HG03139 (cell line): Measurements from ENCODE around the gene HOMEZ.
"Not testable (repeated sequence)": the region's sequence is repeated elsewhere in the genome, so short reads cannot be mapped to it uniquely, and the experiment has no call there.

ENCODE experiments used
- ATAC-seq: cut with Tn5 transposase; IDR thresholded peaks from one replicate; pipeline ENCODE4 v1.9.1; 2021; ENCODE audit not compliant: unreplicated experiment

Gene HOMEZ, protein sequence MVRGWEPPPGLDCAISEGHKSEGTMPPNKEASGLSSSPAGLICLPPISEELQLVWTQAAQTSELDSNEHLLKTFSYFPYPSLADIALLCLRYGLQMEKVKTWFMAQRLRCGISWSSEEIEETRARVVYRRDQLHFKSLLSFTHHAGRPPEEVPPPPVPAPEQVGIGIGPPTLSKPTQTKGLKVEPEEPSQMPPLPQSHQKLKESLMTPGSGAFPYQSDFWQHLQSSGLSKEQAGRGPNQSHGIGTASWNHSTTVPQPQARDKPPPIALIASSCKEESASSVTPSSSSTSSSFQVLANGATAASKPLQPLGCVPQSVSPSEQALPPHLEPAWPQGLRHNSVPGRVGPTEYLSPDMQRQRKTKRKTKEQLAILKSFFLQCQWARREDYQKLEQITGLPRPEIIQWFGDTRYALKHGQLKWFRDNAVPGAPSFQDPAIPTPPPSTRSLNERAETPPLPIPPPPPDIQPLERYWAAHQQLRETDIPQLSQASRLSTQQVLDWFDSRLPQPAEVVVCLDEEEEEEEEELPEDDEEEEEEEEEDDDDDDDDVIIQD

GRCh38 chr14:23286020-23286901 is at the start of gene HOMEZ:
HOMEZ (minus strand) TSS chr14:23286132; CDS start chr14:23285952, 180 bp downstream.
- peak; percentile 97 for ATAC-seq

GRCh38 chr14:23335623-23336022 is 49.7 kb upstream of the HOMEZ start:
- no peak for ATAC-seq

DNA sequence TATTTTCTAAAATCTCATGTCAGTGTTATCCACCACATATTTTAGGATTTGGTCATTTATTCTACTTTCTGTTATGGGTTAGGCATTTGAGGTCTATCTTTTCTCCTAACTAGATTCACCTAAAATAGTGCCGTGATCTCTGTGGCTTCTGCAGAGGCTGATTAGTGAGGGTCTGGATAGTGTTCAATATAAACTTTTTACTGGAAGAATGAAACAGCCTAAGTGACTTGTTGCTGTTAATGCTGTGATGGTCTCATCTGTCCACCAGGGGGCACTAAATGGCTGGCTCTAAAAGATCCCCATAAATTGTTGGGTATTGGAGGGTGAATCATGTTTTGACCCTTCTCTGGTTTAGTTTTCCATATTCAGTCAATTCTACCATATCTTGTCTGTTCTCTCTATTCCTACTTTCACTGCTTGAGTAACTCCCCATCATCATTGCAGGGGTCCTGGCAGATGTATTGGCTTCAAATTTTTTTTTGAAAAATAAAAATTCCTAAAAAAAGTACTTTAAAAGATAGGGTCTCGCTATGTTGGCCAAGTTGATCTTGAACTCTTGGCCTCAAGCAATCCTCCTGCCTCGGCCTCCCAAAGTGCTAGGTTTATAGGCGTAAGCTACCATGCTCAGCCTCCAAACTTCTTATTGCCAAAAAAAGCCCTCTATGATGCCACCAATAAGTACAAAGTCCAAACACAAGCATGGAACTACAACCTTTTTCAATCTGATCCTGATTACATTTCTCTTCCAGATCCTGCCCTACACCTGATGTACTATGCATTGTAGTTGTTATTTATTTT is 42.2 kb upstream of the HOMEZ start:
- no peak for ATAC-seq

GRCh38 chr14:23326491-23327332 is 40.8 kb upstream of the HOMEZ start:
- no peak for ATAC-seq

GRCh38 chr14:23325746-23326145 is 39.8 kb upstream of the HOMEZ start:
- not testable (repeated sequence) for ATAC-seq

DNA sequence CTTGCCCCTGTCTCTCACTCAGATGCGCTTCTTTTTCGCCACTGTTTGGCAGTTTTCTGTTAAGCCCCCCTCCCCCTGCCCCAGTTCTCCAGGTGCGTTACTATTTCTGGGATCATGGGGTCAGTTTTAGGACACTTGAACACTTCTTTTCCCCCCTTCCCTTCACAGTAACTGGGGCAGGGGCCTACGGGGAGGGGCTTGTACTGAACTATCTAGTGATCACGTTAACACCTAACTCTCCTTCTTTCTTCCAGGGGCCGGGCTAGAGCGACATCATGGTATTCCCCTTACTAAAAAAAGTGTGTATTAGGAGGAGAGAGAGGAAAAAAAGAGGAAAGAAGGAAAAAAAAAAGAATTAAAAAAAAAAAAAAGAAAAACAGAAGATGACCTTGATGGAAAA is 39.1 kb upstream of the HOMEZ start:
- ATAC-seq: no peak

DNA sequence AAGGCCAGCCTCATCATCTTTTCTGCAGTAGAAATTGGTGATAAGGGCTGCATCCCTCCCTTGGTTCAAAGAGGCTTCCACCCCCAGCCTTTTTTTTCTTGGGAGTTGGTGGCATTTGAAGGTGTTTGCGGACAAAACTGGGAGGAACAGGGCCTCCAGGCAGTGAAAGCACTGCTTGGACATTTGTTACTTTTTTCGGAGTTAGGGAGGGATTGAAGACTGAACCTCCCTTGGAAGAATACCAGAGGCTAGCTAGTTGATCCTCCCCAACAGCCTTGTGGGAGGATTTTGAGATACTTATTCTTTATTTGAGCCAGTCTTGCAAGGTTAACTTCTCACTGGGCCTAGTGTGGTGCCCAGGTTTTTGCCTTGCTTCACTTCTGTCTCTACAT is 38.5 kb upstream of the HOMEZ start:
- no peak for ATAC-seq

DNA sequence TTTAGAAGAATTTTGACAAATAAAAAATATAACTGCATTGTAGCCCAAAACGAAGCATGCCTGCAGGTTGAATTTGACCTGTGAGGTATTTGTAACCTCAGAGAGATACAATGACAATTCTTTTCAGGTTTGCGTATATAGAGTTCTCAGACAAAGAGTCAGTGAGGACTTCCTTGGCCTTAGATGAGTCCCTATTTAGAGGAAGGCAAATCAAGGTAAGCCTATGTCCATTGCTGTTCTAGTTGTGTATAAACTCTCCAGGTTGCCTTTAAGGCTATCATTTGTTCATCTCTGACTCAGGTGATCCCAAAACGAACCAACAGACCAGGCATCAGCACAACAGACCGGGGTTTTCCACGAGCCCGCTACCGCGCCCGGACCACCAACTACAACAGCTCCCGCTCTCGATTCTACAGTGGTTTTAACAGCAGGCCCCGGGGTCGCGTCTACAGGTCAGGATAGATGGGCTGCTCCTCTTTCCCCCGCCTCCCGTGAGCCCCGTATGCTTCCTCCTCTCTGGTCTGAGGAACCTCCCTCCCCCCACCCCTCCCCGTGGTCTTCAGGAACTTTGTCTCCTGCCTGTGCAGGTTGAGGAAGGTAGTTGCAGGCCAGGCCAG is 38.0 kb upstream of the HOMEZ start:
- no peak for ATAC-seq

DNA sequence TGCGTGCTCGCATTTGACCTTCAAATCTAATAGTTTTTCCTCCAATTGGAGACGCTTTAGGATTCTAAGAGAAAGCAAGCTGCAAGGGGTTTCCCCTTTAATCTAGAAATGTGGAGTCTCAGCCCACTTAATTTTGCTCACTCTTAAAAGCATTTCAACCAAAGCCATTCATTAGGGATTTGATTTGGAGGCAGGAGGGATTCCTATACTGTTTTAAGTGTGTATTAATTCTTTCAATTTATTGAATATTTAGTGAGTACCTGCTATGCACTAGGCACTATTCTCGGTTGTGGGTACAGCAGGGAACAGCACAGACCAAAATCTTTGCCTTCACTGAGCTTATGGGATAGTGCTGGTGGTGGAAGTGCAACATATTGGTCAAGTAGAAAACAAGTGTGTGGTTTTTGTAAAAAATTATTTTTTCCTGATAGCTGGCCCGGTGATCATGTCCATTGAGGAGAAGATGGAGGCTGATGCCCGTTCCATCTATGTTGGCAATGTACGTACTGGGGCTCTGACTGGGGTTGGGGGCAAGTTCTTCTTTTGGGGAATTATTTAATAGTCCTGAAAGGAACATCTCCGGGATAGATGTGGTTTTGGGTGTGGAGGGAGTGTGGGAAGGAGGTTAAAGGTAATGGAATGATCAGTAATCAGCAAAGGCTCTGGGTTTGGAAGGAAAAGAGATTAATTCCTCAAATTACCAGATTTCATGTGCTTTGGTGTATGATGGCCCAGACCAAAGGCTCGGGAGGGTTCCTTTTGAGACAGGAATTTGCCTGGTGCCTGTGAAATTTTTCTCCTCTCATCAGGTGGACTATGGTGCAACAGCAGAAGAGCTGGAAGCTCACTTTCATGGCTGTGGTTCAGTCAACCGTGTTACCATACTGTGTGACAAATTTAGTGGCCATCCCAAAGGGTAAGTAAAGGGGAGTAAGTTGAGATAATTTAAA is 36.9 kb upstream of the HOMEZ start:
- ATAC-seq: no peak

DNA sequence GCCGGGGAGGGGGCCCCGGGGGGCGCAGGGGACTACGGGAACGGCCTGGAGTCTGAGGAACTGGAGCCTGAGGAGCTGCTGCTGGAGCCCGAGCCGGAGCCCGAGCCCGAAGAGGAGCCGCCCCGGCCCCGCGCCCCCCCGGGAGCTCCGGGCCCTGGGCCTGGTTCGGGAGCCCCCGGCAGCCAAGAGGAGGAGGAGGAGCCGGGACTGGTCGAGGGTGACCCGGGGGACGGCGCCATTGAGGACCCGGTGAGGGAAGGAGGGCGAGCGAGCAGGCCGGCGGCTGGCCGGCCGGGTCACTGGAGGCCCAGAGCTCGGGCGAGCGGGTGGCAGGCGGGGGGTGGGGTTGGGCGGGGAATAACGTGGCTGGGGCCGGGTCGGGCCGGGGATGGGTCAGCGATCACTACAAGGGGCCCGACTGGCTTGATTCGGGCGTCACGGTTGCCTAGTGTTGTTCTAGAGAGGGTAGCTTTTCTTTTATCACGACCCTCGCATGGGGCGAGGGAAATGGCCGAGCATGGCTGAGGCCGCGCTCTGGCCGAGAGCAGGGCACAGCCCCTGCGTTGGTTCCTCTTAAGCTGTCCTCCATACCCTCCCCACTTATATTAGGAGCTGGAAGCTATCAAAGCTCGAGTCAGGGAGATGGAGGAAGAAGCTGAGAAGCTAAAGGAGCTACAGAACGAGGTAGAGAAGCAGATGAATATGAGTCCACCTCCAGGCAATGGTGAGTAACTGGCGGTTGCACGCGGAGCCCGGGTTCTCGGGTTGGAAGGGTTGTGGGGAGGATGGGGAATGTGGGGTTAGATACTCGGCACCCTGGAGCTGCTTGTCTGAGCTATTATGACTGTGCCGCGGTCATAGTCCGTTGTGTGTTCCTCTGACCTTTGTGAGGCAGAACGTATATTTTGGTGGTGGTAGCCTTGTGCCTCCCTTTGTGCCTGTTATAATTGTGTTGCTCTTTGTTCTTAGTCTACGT is 35.9 kb upstream of the HOMEZ start:
- no peak for ATAC-seq

DNA sequence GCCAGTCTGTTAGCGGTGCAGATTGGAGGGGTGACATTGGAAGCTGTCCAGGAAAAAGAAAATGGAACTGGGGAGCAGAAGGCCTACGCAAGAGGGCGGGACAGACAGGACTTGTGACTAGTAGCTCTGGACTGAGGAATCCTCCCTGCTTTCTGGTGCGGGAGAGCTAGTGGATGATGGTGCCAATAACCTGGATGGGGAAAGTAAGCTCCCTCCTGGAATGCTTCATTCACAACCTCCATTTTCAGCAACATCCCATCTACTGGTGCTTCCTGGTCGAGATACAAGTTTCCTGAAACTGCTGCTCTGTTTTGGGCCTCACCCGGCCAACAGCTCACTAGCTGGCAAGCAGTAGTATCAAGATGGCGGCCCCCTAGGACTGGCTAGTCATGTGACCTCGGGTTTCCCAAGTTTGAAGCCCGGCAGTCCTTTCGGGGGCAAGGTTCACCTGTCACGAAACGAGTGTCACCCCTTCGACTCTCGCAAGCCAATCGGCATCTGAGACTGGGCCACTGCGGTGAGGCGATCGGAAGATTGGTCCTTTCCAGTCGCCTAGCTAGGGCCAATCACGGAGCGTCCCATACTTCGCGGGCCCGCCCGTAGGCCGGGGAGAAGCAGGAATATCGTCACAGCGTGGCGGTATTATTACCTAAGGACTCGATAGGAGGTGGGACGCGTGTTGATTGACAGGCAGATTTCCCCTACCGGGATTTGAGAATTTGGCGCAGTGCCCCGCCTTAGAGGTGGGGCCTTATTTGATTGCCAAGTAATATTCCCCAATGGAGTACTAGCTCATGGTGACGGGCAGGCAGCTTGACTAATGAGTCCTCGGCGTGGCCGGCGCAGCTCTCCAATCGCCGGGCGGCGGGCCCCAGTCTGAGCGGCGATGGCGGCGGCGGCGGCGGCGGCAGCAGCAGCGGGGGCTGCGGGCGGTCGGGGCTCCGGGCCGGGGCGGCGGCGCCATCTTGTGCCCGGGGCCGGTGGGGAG is 34.9 kb upstream of the HOMEZ start, which contains the start of gene PABPN1:
Gene PABPN1 (plus strand): TSS at position 874 of the 988 bp plus-strand sequence. CDS start 13 bp downstream, at position 887.
- peak; percentile 82 for ATAC-seq

- no peak for ATAC-seq
These were observed 34.0 kb upstream of the HOMEZ start for GRCh38 chr14:23319746-23320583.

- no peak for ATAC-seq
These were observed 30.4 kb upstream of the HOMEZ start for GRCh38 chr14:23316300-23316699.

DNA sequence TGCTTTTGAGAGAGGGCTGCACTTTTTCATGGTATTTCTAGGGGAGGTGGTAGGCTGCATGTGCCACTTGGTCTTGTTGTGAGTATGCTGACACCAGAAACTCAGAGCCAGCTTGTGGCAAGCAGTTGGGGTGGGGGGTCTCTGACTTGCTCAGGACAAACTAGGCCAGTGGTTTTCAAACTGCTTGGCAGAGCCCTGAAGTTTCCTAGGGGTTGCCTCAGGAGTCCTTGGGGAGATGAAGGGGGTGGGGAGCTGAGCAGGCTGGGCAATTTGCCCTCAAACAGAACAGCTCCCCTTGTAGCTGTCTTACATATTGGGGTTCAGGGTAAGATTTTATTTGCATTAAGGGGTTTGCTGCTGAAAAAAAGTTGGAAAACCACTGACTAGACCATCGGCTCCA is 24.6 kb upstream of the HOMEZ start:
- ATAC-seq: no peak
